HepG2 (cell line): Measurements from ENCODE around the gene DNAJC4. TPM values are rescaled to one million over a fixed set of nuclear protein-coding genes. Genes with fewer than 3 reads are reported as not detected.

Experiments used
- BCL6 ChIP-seq: IDR thresholded peaks from 2 replicates; pipeline ENCODE4 v1.6.1; 2016; ENCODE audit warnings: missing genetic modification reagents, missing compliant biosample characterization
- CREB1 ChIP-seq, 2 experiments: fragments of 450-650 bp in 1 of 2; IDR thresholded peaks; 2 replicates each; pipeline ENCODE4 v1.6.1; 2016 to 2017; ENCODE audit warnings: control low read depth in 1 of 2, mild to moderate bottlenecking in 1 of 2, missing compliant biosample characterization in 1 of 2, missing genetic modification characterization in 1 of 2
- FOXO1 ChIP-seq: sonication (generic); formaldehyde crosslinking; IDR thresholded peaks from 2 replicates; pipeline ENCODE4 v1.4.0; 2020; ENCODE audit warnings: missing genetic modification reagents
- GATAD1 ChIP-seq: IDR thresholded peaks from 2 replicates; pipeline ENCODE4 v1.6.1; 2016; ENCODE audit warnings: missing genetic modification reagents, missing compliant biosample characterization
- HDAC1 ChIP-seq: sonication (generic); formaldehyde crosslinking; IDR thresholded peaks from 2 replicates; pipeline ENCODE4 v1.5.1; 2020; ENCODE audit warnings: mild to moderate bottlenecking, missing genetic modification reagents
- NR0B2 ChIP-seq: sonication (generic); formaldehyde crosslinking; IDR thresholded peaks from 2 replicates; pipeline ENCODE4 v1.4.0; 2020; ENCODE audit warnings: mild to moderate bottlenecking, missing genetic modification reagents
- PHF21A ChIP-seq: sonication (generic); formaldehyde crosslinking; IDR thresholded peaks from 2 replicates; pipeline ENCODE4 v1.5.0; 2020; ENCODE audit warnings: mild to moderate bottlenecking, missing genetic modification reagents
- PHF5A ChIP-seq: IDR thresholded peaks from one replicate; pipeline ENCODE4 v1.6.1; 2018; ENCODE audit warnings: low read depth, missing genetic modification reagents; ENCODE audit not compliant: unreplicated experiment
- POLR2A ChIP-seq, 2 experiments: IDR thresholded peaks; 2 replicates each; pipeline ENCODE4 v1.6.1; 2011; ENCODE audit warnings: low read depth in 2 of 2, low read length in 2 of 2, mild to moderate bottlenecking in 1 of 2, moderate library complexity in 1 of 2; ENCODE audit not compliant: insufficient read depth in 1 of 2
- SOX6 ChIP-seq, 2 experiments: fragments of 450-650 bp in 1 of 2; sonication (generic) in 1 of 2; formaldehyde crosslinking in 1 of 2; IDR thresholded peaks; 2 replicates each; pipeline versions ENCODE4 v1.4.0 to v1.6.1; 2017 to 2020; ENCODE audit warnings: antibody characterized with exemption in 1 of 2, mild to moderate bottlenecking in 1 of 2, missing genetic modification reagents in 1 of 2
- TP53 ChIP-seq: sonication (generic); formaldehyde crosslinking; conservative IDR thresholded peaks from 2 replicates; pipeline ENCODE4 v1.4.0; 2020; ENCODE audit warnings: missing genetic modification reagents
- ZBTB10 ChIP-seq: sonication (generic); formaldehyde crosslinking; IDR thresholded peaks from 2 replicates; pipeline ENCODE4 v1.4.0; 2020; ENCODE audit warnings: missing genetic modification reagents, borderline replicate concordance
- ZFP91 ChIP-seq: sonication (generic); formaldehyde crosslinking; IDR thresholded peaks from 2 replicates; pipeline ENCODE4 v1.9.0; 2022; ENCODE audit warnings: missing genetic modification reagents, mild to moderate bottlenecking, borderline replicate concordance
- ZMYM3 ChIP-seq: sonication (generic); formaldehyde crosslinking; IDR thresholded peaks from 2 replicates; pipeline ENCODE4 v1.5.1; 2020; ENCODE audit warnings: mild to moderate bottlenecking, missing genetic modification reagents
- ZNF503 ChIP-seq: sonication (generic); formaldehyde crosslinking; IDR thresholded peaks from 2 replicates; pipeline ENCODE4 v1.4.0; 2020; ENCODE audit warnings: missing genetic modification reagents
- ZNF512 ChIP-seq: sonication (generic); formaldehyde crosslinking; IDR thresholded peaks from 2 replicates; pipeline ENCODE4 v1.4.0; 2020; ENCODE audit warnings: mild to moderate bottlenecking, missing genetic modification reagents
- ZNF703 ChIP-seq: sonication (generic); formaldehyde crosslinking; IDR thresholded peaks from 2 replicates; pipeline ENCODE4 v1.5.1; 2020; ENCODE audit warnings: missing genetic modification reagents, mild to moderate bottlenecking, moderate library complexity, borderline replicate concordance
- polyA plus RNA-seq, 8 experiments: library from polyadenylated mRNA; depleted of rRNA in 3 of 8; stranded (reverse) in 7 of 8; unstranded in 1 of 8; fragments of >200 nt; fragmentation: Illumina TruSeq in 4 of 8; extraction: Trizol in 4 of 8; gene quantifications; 2 replicates each; pipeline versions ENCODE4 v1.2.1 to v1.2.3, GENCODE V29; 2011 to 2016; ENCODE audit warnings: low read depth in 4 of 8, missing spikeins in 1 of 8, mixed read lengths in 1 of 8; ENCODE audit not compliant: insufficient read depth in 1 of 8
- total RNA-seq, 5 experiments: library from RNA; depleted of rRNA; stranded (reverse); fragments of >200 nt; fragmentation: Illumina TruSeq; extraction: Trizol; gene quantifications; 2 replicates each; pipeline ENCODE4 v1.2.3, GENCODE V29; 2016; ENCODE audit warnings: low read depth in 1 of 5

Gene DNAJC4
- total and polyA plus RNA-seq, 2 of the 13 experiments (the other 11 are each of a cell fraction or from before 2014, with no cell fraction given): 10.3 to 60.8 TPM

GRCh38 chr11:64225608-64226506 lies 4.5 kb upstream of the DNAJC4 start, which contains the start of the genes NUDT22 and TRPT1 (continued):
- TF ChIP-seq ZNF703 (CRISPR knock-in tag): peak; percentile 66; the same call in 1 of the 2 replicates
- 0 out of 2 replicates have a peak, but pooled peaks have one; percentile 25 for TF ChIP-seq ZNF503 (CRISPR knock-in tag)
- peak; percentile 63; the same call in 1 of the 2 replicates for TF ChIP-seq PHF21A (CRISPR knock-in tag)
- TF ChIP-seq ZNF512 (CRISPR knock-in tag): no peak
- TF ChIP-seq TP53 (CRISPR knock-in tag): 0 out of 2 replicates have a peak, but pooled peaks have one; percentile 7
- peak in 1 of 2 experiments; percentile 9; a peak in 1 of 4 replicates for TF ChIP-seq POLR2A (IDR thresholded peaks at IDR 0.05; ENCODE audit: insufficient read depth in 1 of 2, low read depth in 2 of 2, low read length in 2 of 2)
- no peak for TF ChIP-seq CREB1 (IDR thresholded peaks at IDR 0.05)
- no peak for TF ChIP-seq CREB1 (CRISPR knock-in tag; IDR thresholded peaks at IDR 0.05)
- TF ChIP-seq ZBTB10 (CRISPR knock-in tag): peak; percentile 73; the same call in 1 of the 2 replicates
- no peak for TF ChIP-seq PHF5A
- 0 out of 2 replicates have a peak, but pooled peaks have one; percentile 21 for TF ChIP-seq ZMYM3
- peak; percentile 83 for TF ChIP-seq ZFP91 (CRISPR knock-in tag)
- peak; percentile 81; the same call in 1 of the 2 replicates for TF ChIP-seq NR0B2 (CRISPR knock-in tag)
- peak; percentile 88 for TF ChIP-seq HDAC1 (CRISPR knock-in tag)
- no peak for TF ChIP-seq SOX6 (IDR thresholded peaks at IDR 0.05)
- peak; percentile 43 for TF ChIP-seq SOX6 (CRISPR knock-in tag; IDR thresholded peaks at IDR 0.05)
- 0 out of 2 replicates have a peak, but pooled peaks have one; percentile 13 for TF ChIP-seq FOXO1 (CRISPR knock-in tag)
- peak; percentile 45; the same call in 1 of the 2 replicates for TF ChIP-seq BCL6 (CRISPR knock-in tag)
- peak; percentile 82 for TF ChIP-seq GATAD1 (CRISPR knock-in tag)
